Gastrocnemius medialis (tissue), 4 donors: ENCODE measurements around the gene BMP7. TPM values are rescaled to one million over a fixed set of nuclear protein-coding genes. Genes with fewer than 3 reads are reported as not detected.

Experiments used
- ATAC-seq, 2 donors: fragments of 150-250 bp; one replicate each; pipeline ENCODE4 v1.9.1; 2016
- DNase-seq, 2 donors: peaks; one replicate each; pipeline ENCODE4 v3.0.0-alpha.2; 2019
- H3K27ac ChIP-seq, 4 donors: fragments of 200-600 bp; sonication (generic); 1 replicate in 1 of 4; 2 replicates in 3 of 4; pipeline ENCODE4 v1.5.1; 2016 to 2018; ENCODE audit warnings: mild to moderate bottlenecking in 2 of 4, moderate library complexity in 1 of 4
- H3K27me3 ChIP-seq, 3 donors: fragments of 200-600 bp; sonication (generic) in 2 of 3; 1 replicate in 1 of 3; 2 replicates in 2 of 3; pipeline versions ENCODE4 v1.5.1 to v1.6.0; 2016 to 2019; ENCODE audit warnings: mild to moderate bottlenecking in 1 of 3, moderate library complexity in 1 of 3
- H3K36me3 ChIP-seq, 2 donors: fragments of 200-600 bp; sonication (generic) in 1 of 2; one replicate each; pipeline ENCODE4 v1.5.1; 2017 to 2018
- H3K4me1 ChIP-seq, 2 donors: fragments of 200-600 bp; sonication (generic) in 1 of 2; one replicate each; pipeline ENCODE4 v1.5.1; 2016 to 2017; ENCODE audit warnings: mild to moderate bottlenecking in 2 of 2
- H3K4me3 ChIP-seq, 4 donors: fragments of 200-600 bp; sonication (generic) in 3 of 4; 1 replicate in 1 of 4; 2 replicates in 3 of 4; pipeline ENCODE4 v1.5.1; 2016 to 2019; ENCODE audit warnings: mild to moderate bottlenecking in 2 of 4
- H3K9me3 ChIP-seq, 3 donors: fragments of 200-600 bp; sonication (generic) in 2 of 3; 1 replicate in 1 of 3; 2 replicates in 2 of 3; pipeline ENCODE4 v1.5.1; 2016 to 2019
- CTCF ChIP-seq, 5 experiments: fragments of 450-650 bp in 3 of 5; fragments of 200-600 bp in 2 of 5; sonication (generic) in 2 of 5; IDR thresholded peaks in 4 of 5; conservative IDR thresholded peaks in 1 of 5; 1 replicate in 4 of 5; 2 replicates in 1 of 5; pipeline ENCODE4 v1.5.1; 2016 to 2019; ENCODE audit warnings: antibody characterized with exemption in 5 of 5, mild to moderate bottlenecking in 3 of 5, moderate library complexity in 3 of 5
- POLR2A ChIP-seq, 2 donors: fragments of 450-650 bp; IDR thresholded peaks; one replicate each; pipeline ENCODE4 v1.6.1; 2017; ENCODE audit warnings: antibody characterized with exemption in 2 of 2, mild to moderate bottlenecking in 2 of 2, moderate library complexity in 2 of 2
- in situ Hi-C, 4 donors: fragments of 200-750 bp; cut with MboI; loops; one replicate each; pipeline versions ENCODE4 v1.15.0 to v1.8.0; 2017; ENCODE audit warnings: low sequenced_read_pairs in 4 of 4
- intact Hi-C: fragments of 100-400 bp; cut with DNase I; formaldehyde crosslinking; loops from one replicate; pipeline ENCODE4 v1.15.1; 2023; ENCODE audit warnings: low total_unique reads
- total RNA-seq, 4 donors: library from RNA; depleted of rRNA; stranded (reverse); fragments of >200 nt; gene quantifications; one replicate each; pipeline versions ENCODE4 v1.1.0 to v1.2.3, GENCODE V29; 2016

Gene BMP7
- total RNA-seq, 4 donors from 2014 or later = 0.52 TPM; not detected in 3

DNA sequence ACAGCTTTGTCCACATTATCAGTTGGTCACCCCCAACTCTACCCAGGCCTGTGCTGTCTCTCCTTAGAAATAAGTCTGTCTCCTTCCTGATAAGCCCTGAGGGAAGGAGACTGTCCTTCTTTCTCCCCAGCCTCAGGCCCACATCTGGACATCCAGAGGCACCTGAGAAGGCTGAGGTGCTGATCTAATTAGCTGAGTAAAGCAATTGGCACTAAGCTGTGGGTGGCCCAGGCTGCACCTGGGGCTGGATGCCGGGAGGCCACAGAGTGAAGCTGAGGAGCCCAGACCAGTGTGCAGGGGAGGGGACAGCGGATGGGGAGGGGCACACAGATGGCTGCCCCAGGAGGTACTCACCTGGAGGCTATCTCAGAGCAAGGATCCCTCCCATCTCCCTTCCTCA, 26.2 kb upstream of the BMP7 start:
- Histone ChIP-seq H3K4me3 (no peak overlapping the region), H3K27me3 (peaks cover 0 to 29% (median 11%) of the 10 kb centered on the region in 3 donors), H3K27ac (no peak overlapping the region), H3K9me3 (no peaks in the 10 kb centered on the region), H3K36me3 (no peaks in the 10 kb centered on the region), H3K4me1 (no peaks in the 10 kb centered on the region)
- in situ Hi-C loops (no loop called here), intact Hi-C loops (no loop called here)
- ATAC-seq (no peak), DNase-seq (no peak)
- TF ChIP-seq POLR2A (IDR thresholded peaks at IDR 0.05) (no peak), CTCF (IDR thresholded peaks at IDR 0.05 in 4 of 5, conservative IDR thresholded peaks at IDR 0.05 in 1 of 5) (no peak)

DNA sequence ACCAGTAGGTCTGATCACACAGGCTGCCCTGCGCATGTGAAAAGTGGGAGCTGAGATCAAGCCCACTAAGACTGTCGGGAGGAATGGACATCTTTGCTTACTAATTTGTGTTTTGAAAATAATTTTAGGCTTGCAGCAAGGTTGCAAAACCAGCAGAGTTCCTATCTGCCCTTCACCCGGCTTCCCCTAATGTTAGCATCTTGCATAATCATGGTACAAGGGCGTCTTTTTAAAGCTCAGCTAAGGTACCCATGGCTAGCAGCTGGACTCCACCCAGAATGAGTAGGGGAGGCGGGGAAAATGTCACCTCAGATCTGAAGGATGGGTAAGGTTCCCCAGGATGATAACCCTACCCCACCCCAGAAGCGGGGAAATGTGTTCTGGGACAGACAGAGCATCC, 25.3 kb upstream of the BMP7 start:
- intact Hi-C loops = no loop called here
- no peak for TF ChIP-seq CTCF (IDR thresholded peaks at IDR 0.05 in 4 of 5, conservative IDR thresholded peaks at IDR 0.05 in 1 of 5)
- TF ChIP-seq POLR2A (IDR thresholded peaks at IDR 0.05) = no peak
- ATAC-seq = no peak

DNA sequence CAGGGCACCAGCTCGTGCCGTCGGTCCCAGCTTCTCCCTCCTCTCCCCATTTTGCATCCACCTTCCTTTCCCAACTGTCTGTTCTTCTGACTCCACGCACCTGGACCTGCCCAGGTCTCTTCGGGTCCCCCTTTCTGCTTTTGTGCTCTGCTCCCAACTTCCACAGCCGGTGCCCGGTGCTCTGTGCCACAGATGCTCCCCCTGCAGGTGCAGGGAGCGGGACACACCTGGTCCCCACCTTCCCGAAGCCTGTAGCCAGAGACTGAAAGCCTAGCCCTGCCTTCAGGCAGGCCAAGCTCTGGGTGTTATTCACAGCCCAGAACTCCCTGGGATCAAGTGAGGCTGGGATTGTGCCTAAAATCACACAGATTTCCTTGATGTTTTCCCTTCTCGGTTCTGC, 24.6 kb upstream of the BMP7 start:
- Histone ChIP-seq H3K27ac (no peak overlapping the region), H3K36me3 (no peaks in the 10 kb centered on the region), H3K9me3 (no peaks in the 10 kb centered on the region), H3K4me1 (no peaks in the 10 kb centered on the region), H3K4me3 (no peak overlapping the region), H3K27me3 (peaks cover 0 to 34% (median 11%) of the 10 kb centered on the region in 3 donors)
- in situ Hi-C loops (no loop called here), intact Hi-C loops (no loop called here)
- DNase-seq (no peak), ATAC-seq (no peak)
- no peak for TF ChIP-seq POLR2A (IDR thresholded peaks at IDR 0.05)
- no peak for TF ChIP-seq CTCF (IDR thresholded peaks at IDR 0.05 in 4 of 5, conservative IDR thresholded peaks at IDR 0.05 in 1 of 5)

More for the DNA sequence above, 25.3 kb upstream of the BMP7 start:
- Histone ChIP-seq H3K4me1 (no peaks in the 10 kb centered on the region), H3K4me3 (no peak overlapping the region), H3K27ac (no peak overlapping the region), H3K9me3 (no peaks in the 10 kb centered on the region), H3K36me3 (no peaks in the 10 kb centered on the region), H3K27me3 (peaks cover 0 to 31% (median 11%) of the 10 kb centered on the region in 3 donors)
- in situ Hi-C loops = no loop called here
- no peak for DNase-seq

DNA sequence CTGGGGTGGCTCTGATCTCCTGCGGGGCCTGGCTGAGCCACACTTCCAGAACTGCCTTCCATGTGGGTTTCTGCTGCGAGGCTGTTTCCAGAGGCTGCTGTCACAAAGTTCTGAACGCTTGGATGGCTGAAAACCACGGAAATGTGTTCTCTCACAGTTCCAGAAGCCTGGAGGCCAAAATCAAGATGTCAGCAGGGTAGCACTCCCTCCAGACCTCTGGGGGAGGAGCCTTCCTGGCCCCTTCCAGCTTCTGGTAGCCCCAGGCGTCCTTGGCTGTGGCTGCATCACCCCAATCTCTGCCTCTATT, 23.7 kb upstream of the BMP7 start:
- no peak for ATAC-seq
- in situ Hi-C loops = no loop called here

More for the DNA sequence above, 23.7 kb upstream of the BMP7 start:
- peaks cover 0 to 34% (median 11%) of the 10 kb centered on the region in 3 donors for H3K27me3 ChIP-seq
- H3K36me3 ChIP-seq = no peaks in the 10 kb centered on the region
- no peak overlapping the region for H3K27ac ChIP-seq
- no peak for DNase-seq
- no peaks in the 10 kb centered on the region for H3K4me1 ChIP-seq
- intact Hi-C loops = no loop called here
- no peak overlapping the region for H3K4me3 ChIP-seq
- TF ChIP-seq POLR2A (IDR thresholded peaks at IDR 0.05) (no peak), CTCF (IDR thresholded peaks at IDR 0.05 in 4 of 5, conservative IDR thresholded peaks at IDR 0.05 in 1 of 5) (no peak)
- H3K9me3 ChIP-seq = no peaks in the 10 kb centered on the region
